NCI-H2171 (cell line): Measurements from ENCODE around the gene SEC22A.

Experiments used
- DNase-seq: peaks from one replicate; lab custom pipeline; 2025; lab: John Stamatoyannopoulos, UW

Gene SEC22A

GRCh38 chr3:123263941-123264340 is 62.2 kb downstream of the SEC22A start:
- no peak for DNase-seq

- no peak for DNase-seq
Measured at GRCh38 chr3:123267821-123268220, 66.1 kb downstream of the SEC22A start.

GRCh38 chr3:123270818-123271217 is 69.1 kb downstream of the SEC22A start:
- no peak for DNase-seq

GRCh38 chr3:123271466-123272159 is 69.9 kb downstream of the SEC22A start:
- DNase-seq: no peak

- DNase-seq: no peak
Measured at GRCh38 chr3:123272547-123272946, 70.8 kb downstream of the SEC22A start.

GRCh38 chr3:123275691-123276090 is 73.9 kb downstream of the SEC22A start:
- no peak for DNase-seq

- no peak for DNase-seq
Measured at GRCh38 chr3:123276346-123277006, 74.7 kb downstream of the SEC22A start.

GRCh38 chr3:123277106-123277505 is 75.4 kb downstream of the SEC22A start:
- no peak for DNase-seq

GRCh38 chr3:123278446-123278845 is 76.7 kb downstream of the SEC22A start:
- no peak for DNase-seq

GRCh38 chr3:123279121-123279520 is 77.4 kb downstream of the SEC22A start:
- no peak for DNase-seq

- no peak for DNase-seq
Measured at GRCh38 chr3:123281406-123281805, 79.7 kb downstream of the SEC22A start.

GRCh38 chr3:123281929-123282328 is 80.2 kb downstream of the SEC22A start:
- DNase-seq: no peak

GRCh38 chr3:123282461-123282860 is 80.7 kb downstream of the SEC22A start:
- DNase-seq: no peak

- DNase-seq: no peak
Measured at GRCh38 chr3:123283074-123283473, 81.3 kb downstream of the SEC22A start.

- no peak for DNase-seq
Measured at GRCh38 chr3:123283657-123284398, 82.1 kb downstream of the SEC22A start.

- DNase-seq: no peak
Measured at GRCh38 chr3:123284399-123285010, 82.8 kb downstream of the SEC22A start.

- no peak for DNase-seq
Measured at GRCh38 chr3:123285066-123285465, 83.3 kb downstream of the SEC22A start.

GRCh38 chr3:123285479-123285878 is 83.7 kb downstream of the SEC22A start:
- DNase-seq: no peak

- DNase-seq: no peak
Measured at GRCh38 chr3:123285931-123286307, 84.2 kb downstream of the SEC22A start.

- DNase-seq: no peak
Measured at GRCh38 chr3:123286308-123287023, 84.7 kb downstream of the SEC22A start.

GRCh38 chr3:123287051-123287961 is 85.6 kb downstream of the SEC22A start:
- DNase-seq: no peak
